Neuronal stem cell (in vitro differentiated cells): ENCODE data around the gene CHIC1.
"Not testable (repeated sequence)": the region's sequence is repeated elsewhere in the genome, so short reads cannot be mapped to it uniquely, and the experiment has no call there.

Experiments used
- DNase-seq: peaks from one replicate; pipeline ENCODE4 v3.0.0-alpha.2; 2013; ENCODE audit warnings: low spot score
- H2AFZ ChIP-seq: one replicate; pipeline ENCODE4 v1.6.1; 2013; ENCODE audit warnings: mild to moderate bottlenecking, low read length, inconsistent platforms
- H2AK5ac ChIP-seq: 2 replicates; pipeline ENCODE4 v1.6.1; 2013; ENCODE audit warnings: low read depth, mild to moderate bottlenecking, inconsistent platforms, low read length, moderate library complexity, mixed read lengths
- H2BK120ac ChIP-seq: 2 replicates; pipeline ENCODE4 v1.6.1; 2013; ENCODE audit warnings: low read depth, mild to moderate bottlenecking, inconsistent platforms, low read length, moderate library complexity, mixed read lengths
- H2BK12ac ChIP-seq: one replicate; pipeline ENCODE4 v1.6.1; 2013; ENCODE audit warnings: low read length, inconsistent platforms
- H2BK15ac ChIP-seq: 2 replicates; pipeline ENCODE4 v1.6.1; 2013; ENCODE audit warnings: mild to moderate bottlenecking, low read length, inconsistent platforms, mixed read lengths
- H2BK5ac ChIP-seq: one replicate; pipeline ENCODE4 v1.6.1; 2013; ENCODE audit warnings: inconsistent platforms, mild to moderate bottlenecking, low read length, moderate library complexity
- H3K14ac ChIP-seq: one replicate; pipeline ENCODE4 v1.6.1; 2013; ENCODE audit warnings: low read length, inconsistent platforms
- H3K18ac ChIP-seq: 2 replicates; pipeline ENCODE4 v1.6.1; 2013; ENCODE audit warnings: low read length, inconsistent platforms
- H3K23ac ChIP-seq: 2 replicates; pipeline ENCODE4 v1.6.1; 2013; ENCODE audit warnings: low read depth, mild to moderate bottlenecking, mixed read lengths, low read length, inconsistent platforms; ENCODE audit not compliant: poor library complexity
- H3K27ac ChIP-seq: replicated peaks from 3 replicates; pipeline ENCODE4 v1.5.1; 2013; ENCODE audit warnings: low read length, inconsistent platforms
- H3K27me3 ChIP-seq, 3 experiments: 2 replicates each; pipeline ENCODE4 v1.6.1; 2013; ENCODE audit warnings: low read length in 3 of 3, mild to moderate bottlenecking in 2 of 3, inconsistent platforms in 1 of 3, low read depth in 1 of 3, mixed read lengths in 1 of 3, moderate library complexity in 1 of 3; ENCODE audit not compliant: control insufficient read depth in 3 of 3, insufficient read depth in 3 of 3
- H3K36me3 ChIP-seq, 2 donors: replicated peaks in 1 of 2; 2 replicates each; pipeline ENCODE4 v1.6.1; 2013; ENCODE audit warnings: low read length in 2 of 2; ENCODE audit not compliant: control insufficient read depth in 2 of 2, insufficient read depth in 2 of 2
- H3K4ac ChIP-seq: 2 replicates; pipeline ENCODE4 v1.6.1; 2013; ENCODE audit warnings: inconsistent platforms, mild to moderate bottlenecking, low read length, moderate library complexity
- H3K4me1 ChIP-seq, 2 donors: 1 replicate in 1 of 2; 2 replicates in 1 of 2; pipeline ENCODE4 v1.6.1; 2013; ENCODE audit warnings: low read length in 2 of 2, low read depth in 1 of 2; ENCODE audit not compliant: control insufficient read depth in 2 of 2, insufficient read depth in 1 of 2
- H3K4me2 ChIP-seq: one replicate; pipeline ENCODE4 v1.6.1; 2013; ENCODE audit warnings: mild to moderate bottlenecking, low read length, inconsistent platforms; ENCODE audit not compliant: insufficient read depth, poor library complexity, severe bottlenecking
- H3K4me3 ChIP-seq, 2 donors: 2 replicates each; pipeline ENCODE4 v1.5.1; 2013; ENCODE audit warnings: low read length in 2 of 2, mild to moderate bottlenecking in 2 of 2, inconsistent platforms in 1 of 2, moderate library complexity in 1 of 2
- H3K79me1 ChIP-seq: one replicate; pipeline ENCODE4 v1.6.1; 2013; ENCODE audit warnings: low read depth, mild to moderate bottlenecking, inconsistent platforms, low read length, moderate library complexity
- H3K9ac ChIP-seq: one replicate; pipeline ENCODE4 v1.6.1; 2013; ENCODE audit warnings: mild to moderate bottlenecking, low read depth, low read length, inconsistent platforms; ENCODE audit not compliant: poor library complexity
- H3K9me3 ChIP-seq, 2 donors: replicated peaks in 1 of 2; 2 replicates each; pipeline versions ENCODE3 to v1.6.1; 2013; ENCODE audit warnings: low read length in 2 of 2, mild to moderate bottlenecking in 2 of 2, inconsistent platforms in 1 of 2, low read depth in 1 of 2, mixed read lengths in 1 of 2, moderate library complexity in 1 of 2; ENCODE audit not compliant: control insufficient read depth in 2 of 2, insufficient read depth in 1 of 2
- H4K8ac ChIP-seq: one replicate; pipeline ENCODE4 v1.6.1; 2013; ENCODE audit warnings: low read depth, mild to moderate bottlenecking, inconsistent platforms, low read length, moderate library complexity
- H4K91ac ChIP-seq: one replicate; pipeline ENCODE4 v1.6.1; 2013; ENCODE audit warnings: low read length, low read depth, mild to moderate bottlenecking, inconsistent platforms; ENCODE audit not compliant: poor library complexity
- WGBS, 2 donors: extraction: QIAGEN DNeasy Blood & Tissue Kit; methylation state at CpG; one replicate each; pipeline ENCODE4 v1.1.7; 2013; ENCODE audit warnings: missing lambda C conversion rate in 2 of 2, mixed read lengths in 1 of 2; ENCODE audit not compliant: insufficient read length in 2 of 2, insufficient replicate concordance in 1 of 2; ENCODE audit errors: extremely low coverage in 2 of 2; 5-methylcytosine and 5-hydroxymethylcytosine counted together

The CHIC1 gene

DNA sequence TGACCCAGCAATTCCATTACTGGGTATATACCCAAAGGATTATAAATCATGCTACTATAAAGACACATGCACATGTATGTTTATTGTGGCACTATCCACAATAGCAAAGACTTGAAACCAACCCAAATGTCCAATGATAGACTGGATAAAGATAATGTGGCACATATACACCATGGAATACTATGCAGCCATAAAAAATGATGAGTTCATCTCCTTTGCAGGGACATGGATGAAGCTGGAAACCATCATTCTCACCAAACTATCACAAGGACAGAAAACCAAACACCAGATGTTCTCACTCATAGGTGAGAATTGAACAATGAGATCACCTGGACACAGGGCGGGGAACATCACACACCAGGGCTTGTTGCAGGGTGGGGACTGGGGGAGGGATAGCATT, 144.0 kb downstream of the CHIC1 start:
- H3K18ac ChIP-seq, H3K4me1 ChIP-seq, H3K79me1 ChIP-seq, DNase-seq, H3K4me2 ChIP-seq, H2BK12ac ChIP-seq, H3K4ac ChIP-seq, H2AK5ac ChIP-seq, H2AFZ ChIP-seq, H3K9ac ChIP-seq, H4K8ac ChIP-seq, H3K27me3 ChIP-seq, H3K27ac ChIP-seq, H3K36me3 ChIP-seq, H3K14ac ChIP-seq, H4K91ac ChIP-seq, H3K23ac ChIP-seq, H2BK15ac ChIP-seq, H2BK120ac ChIP-seq, H3K9me3 ChIP-seq, H3K4me3 ChIP-seq, H2BK5ac ChIP-seq: not testable (repeated sequence)
- no CpG with 5 or more reads among the region's 1 CpG for WGBS, 2 donors

DNA sequence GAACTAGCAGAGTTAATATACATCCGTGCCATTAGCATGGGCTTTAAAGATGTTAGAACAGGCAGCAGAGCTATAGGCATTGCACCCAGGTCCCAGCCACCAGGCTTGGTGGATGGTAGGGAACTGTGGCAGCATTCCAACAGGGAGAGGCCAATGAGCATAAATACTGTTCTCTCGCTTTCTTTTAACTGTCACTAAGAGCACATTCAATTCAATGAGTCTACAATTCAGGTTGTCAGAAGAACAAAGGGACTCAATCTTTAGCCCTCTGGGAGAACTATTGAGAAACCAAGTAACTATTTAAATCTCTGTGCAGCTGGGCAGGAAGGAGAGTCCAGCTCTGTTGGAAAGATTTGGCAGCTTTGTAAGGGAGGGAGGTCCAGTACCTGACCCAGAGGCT, 165.6 kb downstream of the CHIC1 start:
- WGBS, 2 donors, result no CpG with 5 or more reads among the region's 2 CpGs
- Histone ChIP-seq H2BK5ac (no peak overlapping the region), H3K18ac (no peak overlapping the region), H3K4ac (no peak overlapping the region), H2AFZ (no peak overlapping the region), H2AK5ac (no peak overlapping the region), H3K79me1 (no peaks in the 10 kb centered on the region), H3K23ac (no peak overlapping the region), H3K27me3 (peaks cover 0 to 3% (median 0%) of the 10 kb centered on the region in 3 experiments), H3K9me3 (peaks cover 0 to 6% of the 10 kb centered on the region in 2 donors), H4K91ac (no peak overlapping the region), H3K9ac (no peak overlapping the region), H2BK15ac (no peak overlapping the region), H3K4me2 (no peak overlapping the region), H3K36me3 (no peaks in the 10 kb centered on the region), H3K4me1 (peaks cover 5 to 7% of the 10 kb centered on the region in 2 donors), H3K14ac (no peak overlapping the region), H4K8ac (no peak overlapping the region), H2BK120ac (no peak overlapping the region), H3K27ac (peak overlapping the region; percentile 69), H2BK12ac (no peak overlapping the region), H3K4me3 (no peak overlapping the region)
- DNase-seq, result peak; percentile 5
